GM10266 (cell line): Measurements from ENCODE around the gene STAG2.
"Not testable (repeated sequence)": the region's sequence is repeated elsewhere in the genome, so short reads cannot be mapped to it uniquely, and the experiment has no call there.

Experiments
- DNase-seq: peaks from one replicate; pipeline ENCODE4 v3.0.0; 2012; ENCODE audit errors: extremely low spot score
- TF ChIP-seq, protein P1 (sequence below): IDR thresholded peaks from 2 replicates; pipeline ENCODE4 v1.5.1; 2012; ENCODE audit warnings: mild to moderate bottlenecking, low read depth; ENCODE audit not compliant: control insufficient read depth, insufficient read depth; ENCODE audit errors: missing control alignments

Gene STAG2

DNA sequence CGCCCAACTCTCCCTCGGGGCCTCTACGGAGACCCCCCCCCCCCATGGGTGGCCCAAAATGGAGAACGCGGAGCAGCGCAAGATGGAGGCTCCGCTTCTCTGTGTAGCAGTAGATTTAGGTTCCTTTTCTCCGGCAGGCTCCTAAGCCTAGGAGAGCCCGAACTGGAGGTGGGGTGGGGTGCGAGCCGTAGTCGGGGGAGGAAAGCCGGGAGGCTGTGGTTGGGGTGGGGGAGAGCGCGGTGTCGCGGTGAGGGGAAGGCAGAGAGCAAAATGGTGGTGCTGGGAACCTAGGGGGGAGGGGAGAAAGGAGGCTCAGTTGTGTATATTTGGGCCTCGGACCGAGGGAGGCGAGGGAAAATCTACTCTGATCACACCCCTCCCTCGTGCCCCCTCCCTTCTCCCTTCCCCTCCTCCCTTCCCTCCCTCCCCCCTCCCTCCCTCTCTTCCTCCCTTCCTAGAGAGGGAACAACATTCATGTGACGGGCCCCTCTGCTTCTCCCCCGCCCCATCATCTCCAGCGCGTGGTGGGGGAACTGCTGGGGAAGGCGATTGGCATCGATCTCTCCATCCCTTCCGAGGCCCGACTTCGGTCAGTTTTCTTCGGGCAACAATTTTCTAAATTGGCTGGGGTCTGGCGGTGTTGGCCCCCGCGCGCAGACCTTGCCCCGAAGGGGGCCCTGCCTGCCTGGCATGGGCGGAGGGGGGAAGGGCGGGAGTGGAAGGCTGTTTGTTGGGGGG is at the start of gene STAG2:
TSS of gene STAG2 (plus strand) at position 439 of the 738 bp plus-strand sequence. CDS start 60,922 bp downstream, outside the sequence.
- DNase-seq, result peak; percentile 35
- TF ChIP-seq, protein P1, sequence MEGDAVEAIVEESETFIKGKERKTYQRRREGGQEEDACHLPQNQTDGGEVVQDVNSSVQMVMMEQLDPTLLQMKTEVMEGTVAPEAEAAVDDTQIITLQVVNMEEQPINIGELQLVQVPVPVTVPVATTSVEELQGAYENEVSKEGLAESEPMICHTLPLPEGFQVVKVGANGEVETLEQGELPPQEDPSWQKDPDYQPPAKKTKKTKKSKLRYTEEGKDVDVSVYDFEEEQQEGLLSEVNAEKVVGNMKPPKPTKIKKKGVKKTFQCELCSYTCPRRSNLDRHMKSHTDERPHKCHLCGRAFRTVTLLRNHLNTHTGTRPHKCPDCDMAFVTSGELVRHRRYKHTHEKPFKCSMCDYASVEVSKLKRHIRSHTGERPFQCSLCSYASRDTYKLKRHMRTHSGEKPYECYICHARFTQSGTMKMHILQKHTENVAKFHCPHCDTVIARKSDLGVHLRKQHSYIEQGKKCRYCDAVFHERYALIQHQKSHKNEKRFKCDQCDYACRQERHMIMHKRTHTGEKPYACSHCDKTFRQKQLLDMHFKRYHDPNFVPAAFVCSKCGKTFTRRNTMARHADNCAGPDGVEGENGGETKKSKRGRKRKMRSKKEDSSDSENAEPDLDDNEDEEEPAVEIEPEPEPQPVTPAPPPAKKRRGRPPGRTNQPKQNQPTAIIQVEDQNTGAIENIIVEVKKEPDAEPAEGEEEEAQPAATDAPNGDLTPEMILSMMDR, result no peak

DNA sequence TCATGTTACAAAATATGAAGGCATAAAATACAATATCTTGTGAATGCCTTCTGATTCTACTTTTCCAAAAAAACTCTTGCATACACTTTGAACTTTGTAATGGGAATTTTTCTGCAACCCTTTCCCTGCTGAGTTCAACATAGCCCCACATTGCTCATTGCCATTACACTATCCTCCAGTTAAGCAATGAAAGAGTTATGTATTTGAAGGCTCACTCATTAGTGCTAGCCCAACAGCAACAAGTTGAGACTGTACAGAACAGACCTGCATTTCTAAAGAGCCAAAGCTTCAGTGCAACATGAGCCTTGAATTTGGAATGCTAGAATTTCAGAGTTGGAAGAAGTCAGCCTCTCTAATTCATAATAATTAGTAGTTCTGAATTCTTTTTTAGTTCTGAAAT is 44.4 kb upstream of the STAG2 start:
- TF ChIP-seq, protein P1, result no peak
- no peak for DNase-seq

DNA sequence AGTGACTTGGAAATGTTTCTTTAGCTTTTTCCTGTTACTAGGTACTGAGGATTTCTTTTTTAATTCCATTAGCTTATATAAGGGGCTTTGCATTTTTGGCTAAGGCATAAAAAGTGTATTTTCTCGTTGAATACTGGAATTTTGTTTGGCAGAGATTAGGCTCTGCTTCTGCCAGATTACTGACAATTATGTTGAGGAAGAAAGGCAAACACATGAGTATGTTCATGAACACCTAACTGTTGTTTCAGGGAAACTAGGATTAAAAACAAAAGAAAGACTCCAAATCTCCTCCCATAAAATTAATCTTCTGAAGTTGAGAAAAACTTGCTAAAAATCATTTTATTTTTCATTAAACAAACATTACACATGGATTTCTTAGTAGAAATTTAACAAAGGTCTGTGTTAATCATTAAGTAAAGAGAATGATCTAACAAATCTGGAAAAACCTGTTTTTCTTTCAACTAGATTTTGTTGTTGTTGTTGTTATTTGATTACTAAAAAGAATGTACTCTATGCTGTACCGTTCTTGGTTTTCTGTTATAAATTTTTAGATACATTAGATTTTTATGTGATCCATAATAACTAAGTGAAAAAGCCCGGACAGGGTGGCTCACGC is 43.3 kb upstream of the STAG2 start:
- no peak for DNase-seq

DNA sequence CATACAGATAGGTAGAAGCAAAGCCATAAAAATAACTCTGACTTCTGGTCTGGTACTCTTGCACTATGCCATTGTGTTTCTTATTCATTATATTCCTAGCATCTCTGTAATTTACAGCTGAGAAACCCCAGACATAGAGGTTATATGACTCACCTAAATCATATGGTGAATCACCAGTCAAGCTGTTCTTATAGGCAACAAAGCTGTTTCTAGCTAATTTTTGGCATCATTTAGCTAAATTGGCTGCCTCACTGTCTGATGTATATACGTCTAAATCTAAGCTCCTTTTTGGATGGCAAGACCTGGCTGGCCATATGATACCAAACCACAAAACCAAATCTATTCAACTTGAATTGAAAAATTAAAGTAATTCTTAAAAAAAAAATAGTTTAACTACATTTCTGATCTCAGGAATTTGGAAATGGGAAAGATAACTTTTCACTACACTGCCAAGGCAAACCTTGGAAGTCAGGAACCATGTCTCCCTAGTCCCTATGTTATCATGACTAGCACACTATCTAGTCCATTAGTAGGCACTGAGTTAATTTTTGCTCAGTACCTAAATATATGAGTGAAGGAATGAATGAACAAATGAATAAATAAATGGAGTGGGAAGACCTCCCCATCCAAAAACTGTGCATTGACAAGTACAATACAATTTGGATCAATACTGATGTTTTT is 41.3 kb upstream of the STAG2 start:
- TF ChIP-seq, protein P1, result no peak
- no peak for DNase-seq

More for the DNA sequence above, 43.3 kb upstream of the STAG2 start:
- TF ChIP-seq, protein P1, result no peak

DNA sequence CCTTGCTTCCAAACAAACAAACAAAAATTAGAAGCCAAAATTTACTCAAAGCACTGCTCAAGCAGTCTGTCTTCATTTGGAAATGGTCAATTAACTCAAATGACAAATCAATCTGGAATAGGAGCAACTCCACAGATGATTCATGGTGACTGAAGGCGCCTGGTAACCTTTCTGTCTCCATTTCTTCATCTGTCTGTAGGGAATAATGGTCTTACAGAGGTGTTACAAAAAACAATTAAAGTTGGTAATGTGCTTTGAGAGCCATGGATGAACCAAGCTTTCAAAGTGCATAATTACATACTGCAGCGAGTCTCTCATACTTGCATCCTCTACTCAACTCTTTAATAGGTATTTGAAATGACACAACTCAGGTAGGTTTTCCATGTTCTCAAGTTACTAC is 38.3 kb upstream of the STAG2 start:
- DNase-seq, result no peak
- TF ChIP-seq, protein P1, result no peak

DNA sequence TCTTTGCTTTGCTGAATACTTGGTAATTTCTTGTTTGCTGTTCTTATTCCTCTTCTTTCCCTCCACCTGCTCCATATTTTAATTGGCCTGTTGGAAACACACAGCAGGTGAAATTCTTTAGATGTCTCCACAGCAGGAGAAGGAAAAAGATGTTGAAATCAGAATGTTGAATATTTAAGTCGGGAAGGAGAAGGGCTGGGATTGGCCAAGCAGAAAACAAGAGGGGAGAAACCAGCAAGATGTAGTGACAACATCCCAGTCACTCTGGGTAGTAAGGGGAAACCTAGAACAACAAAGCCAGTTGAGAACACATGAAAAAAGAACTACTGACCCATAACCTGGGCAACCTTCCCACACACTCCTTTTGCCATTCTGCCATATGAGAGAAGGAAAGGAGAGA is 37.3 kb upstream of the STAG2 start:
- no peak for DNase-seq

DNA sequence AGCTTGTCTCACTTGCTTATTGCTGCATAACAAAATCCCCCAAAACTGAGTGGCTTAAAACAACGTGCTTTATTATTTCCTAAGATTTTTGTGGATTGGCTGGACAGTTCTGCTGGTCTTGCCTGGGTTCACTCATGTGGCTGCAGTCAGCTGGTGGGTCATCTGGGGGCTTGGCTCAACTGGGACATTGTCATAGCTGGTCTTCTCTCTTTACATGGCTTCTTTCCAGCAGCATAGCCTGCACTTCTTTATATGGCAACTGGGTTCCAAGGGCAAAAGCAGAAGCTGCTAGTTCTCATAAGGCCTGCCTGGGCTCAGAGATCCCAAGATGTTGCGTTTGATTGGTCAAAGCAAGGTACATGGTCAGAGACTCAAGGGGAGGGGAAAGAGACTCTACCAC is 33.7 kb upstream of the STAG2 start:
- no peak for DNase-seq
- TF ChIP-seq, protein P1, result no peak

More for the DNA sequence above, 37.3 kb upstream of the STAG2 start:
- TF ChIP-seq, protein P1, result no peak

DNA sequence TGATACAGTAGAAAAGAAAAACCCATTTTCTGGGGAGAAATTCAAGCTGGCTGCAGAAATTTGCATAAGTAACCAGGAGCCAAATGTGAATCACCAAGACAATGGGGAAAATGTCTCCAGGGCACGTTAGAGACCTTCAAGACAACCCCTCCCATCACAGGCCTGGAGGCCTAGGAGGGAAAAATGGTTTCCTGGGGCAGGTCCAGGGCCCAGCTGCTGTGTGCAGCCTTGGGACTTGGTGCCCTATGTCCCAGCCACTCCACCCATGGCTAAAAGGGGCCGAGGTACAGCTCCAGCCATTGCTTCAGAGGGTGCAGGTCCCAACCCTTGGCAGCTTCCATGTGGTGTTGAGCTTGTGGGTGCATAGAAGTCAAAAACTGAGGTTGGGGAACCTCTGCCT is 29.5 kb upstream of the STAG2 start:
- not testable (repeated sequence) for DNase-seq
